OCI-LY1 (cell line): ENCODE results near the gene PDE6B.

ENCODE experiments used
- CTCF ChIP-seq: fragments of 200-600 bp; sonication (generic), shearing (Covaris generic); IDR thresholded peaks from 2 replicates; pipeline ENCODE4 v1.5.1; 2017; ENCODE audit warnings: mild to moderate bottlenecking, antibody characterized with exemption, low read length, moderate library complexity, mixed read lengths
- EZH2 ChIP-seq: fragments of 200-600 bp; sonication (generic), shearing (Covaris generic); IDR thresholded peaks from 2 replicates; pipeline ENCODE4 v1.8.0; 2017; ENCODE audit warnings: borderline replicate concordance, mixed run types, mild to moderate bottlenecking, antibody characterized with exemption, low read length, moderate library complexity, mixed read lengths

DNA sequence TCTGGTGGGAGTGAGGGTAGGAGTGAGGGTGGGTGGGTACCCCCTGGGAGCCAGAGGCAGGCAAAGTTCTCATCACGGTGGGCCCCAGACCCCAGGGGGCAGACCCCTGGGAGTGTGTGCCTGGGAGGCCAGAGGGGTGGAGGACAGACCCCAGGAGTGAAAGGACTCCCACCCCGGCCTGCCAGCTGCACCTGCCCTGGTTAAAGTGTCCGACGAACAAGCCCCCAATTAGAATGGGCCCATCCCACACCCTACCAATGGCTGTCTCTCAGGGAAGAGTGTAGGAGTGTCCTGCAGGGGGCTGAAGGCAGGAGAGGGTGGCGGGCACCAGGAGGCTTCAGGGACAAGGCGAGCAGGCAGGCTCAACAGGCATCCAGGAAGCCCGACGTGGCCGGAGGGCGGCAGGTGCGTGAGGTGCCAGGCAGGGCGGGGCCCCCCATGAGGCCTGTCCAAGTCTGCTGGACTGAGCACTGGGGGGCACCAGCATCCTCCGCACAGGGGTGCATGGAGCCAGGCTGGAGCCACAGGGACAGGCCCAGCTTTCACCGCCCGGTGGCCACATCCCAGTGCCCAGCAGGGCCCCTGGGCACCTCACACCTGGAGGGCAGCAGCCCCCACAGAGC lies 8.7 kb downstream of the PDE6B start:
- no peak for TF ChIP-seq CTCF
- no peak for TF ChIP-seq EZH2
